Mesendoderm (in vitro differentiated cells): ENCODE data around the gene GET3.
"Not testable (repeated sequence)": the region's sequence is repeated elsewhere in the genome, so short reads cannot be mapped to it uniquely, and the experiment has no call there.

ENCODE experiments used
- DNase-seq: peaks from one replicate; pipeline ENCODE4 v3.0.0; 2013
- H2AK5ac ChIP-seq: 2 replicates; pipeline ENCODE4 v1.6.1; 2013; ENCODE audit warnings: low read length, inconsistent platforms
- H2BK120ac ChIP-seq: 2 replicates; pipeline ENCODE4 v1.6.1; 2013; ENCODE audit warnings: low read depth, mild to moderate bottlenecking, low read length, moderate library complexity, mixed read lengths
- H2BK15ac ChIP-seq: replicated peaks from 2 replicates; pipeline ENCODE4 v1.6.1; 2013; ENCODE audit warnings: low read depth, mild to moderate bottlenecking, moderate library complexity
- H2BK5ac ChIP-seq: 2 replicates; pipeline ENCODE4 v1.6.1; 2013; ENCODE audit warnings: low read length, inconsistent platforms
- H3K18ac ChIP-seq: 2 replicates; pipeline ENCODE4 v1.6.1; 2013; ENCODE audit warnings: mild to moderate bottlenecking, low read length, mixed read lengths
- H3K23ac ChIP-seq: one replicate; pipeline ENCODE4 v1.6.1; 2013; ENCODE audit warnings: low read length
- H3K27ac ChIP-seq: 2 replicates; pipeline ENCODE4 v1.5.1; 2013; ENCODE audit warnings: low read depth, mild to moderate bottlenecking, inconsistent platforms, low read length, moderate library complexity
- H3K27me3 ChIP-seq: 2 replicates; pipeline ENCODE4 v1.6.1; 2013; ENCODE audit warnings: low read length, control low read depth, mild to moderate bottlenecking, inconsistent platforms; ENCODE audit not compliant: insufficient read depth, poor library complexity
- H3K36me3 ChIP-seq: 2 replicates; pipeline ENCODE4 v1.6.1; 2013; ENCODE audit warnings: low read length, inconsistent platforms; ENCODE audit not compliant: control insufficient read depth, insufficient read depth
- H3K4ac ChIP-seq: one replicate; pipeline ENCODE4 v1.6.1; 2013; ENCODE audit warnings: low read depth, mild to moderate bottlenecking, low read length, moderate library complexity
- H3K4me1 ChIP-seq: 2 replicates; pipeline ENCODE4 v1.6.1; 2013; ENCODE audit warnings: low read depth, low read length, inconsistent platforms; ENCODE audit not compliant: control insufficient read depth
- H3K4me2 ChIP-seq: 2 replicates; pipeline ENCODE4 v1.6.1; 2013; ENCODE audit warnings: low read length
- H3K4me3 ChIP-seq: 2 replicates; pipeline ENCODE4 v1.5.1; 2013; ENCODE audit warnings: mild to moderate bottlenecking, low read length
- H3K56ac ChIP-seq: one replicate; pipeline ENCODE4 v1.6.1; 2013; ENCODE audit warnings: low read length
- H3K79me1 ChIP-seq: 2 replicates; pipeline ENCODE4 v1.6.1; 2013; ENCODE audit warnings: low read length, inconsistent platforms
- H3K79me2 ChIP-seq: 2 replicates; pipeline ENCODE4 v1.6.1; 2013; ENCODE audit warnings: mild to moderate bottlenecking, low read length; ENCODE audit not compliant: control insufficient read depth, insufficient read depth
- H3K9ac ChIP-seq: 2 replicates; pipeline ENCODE4 v1.6.1; 2013; ENCODE audit warnings: low read length, inconsistent platforms
- H4K5ac ChIP-seq: one replicate; pipeline ENCODE4 v1.6.1; 2013; ENCODE audit warnings: low read length
- H4K8ac ChIP-seq: one replicate; pipeline ENCODE4 v1.6.1; 2013; ENCODE audit warnings: low read depth, mild to moderate bottlenecking, control low read depth, low read length, moderate library complexity
- WGBS: extraction: QIAGEN DNeasy Blood & Tissue Kit; methylation state at CpG from one replicate; pipeline ENCODE4 v1.1.7; 2013; ENCODE audit warnings: low lambda C conversion rate, missing lambda C conversion rate; ENCODE audit not compliant: insufficient coverage; ENCODE audit errors: extremely low coverage; 5-methylcytosine and 5-hydroxymethylcytosine counted together

Gene GET3

DNA sequence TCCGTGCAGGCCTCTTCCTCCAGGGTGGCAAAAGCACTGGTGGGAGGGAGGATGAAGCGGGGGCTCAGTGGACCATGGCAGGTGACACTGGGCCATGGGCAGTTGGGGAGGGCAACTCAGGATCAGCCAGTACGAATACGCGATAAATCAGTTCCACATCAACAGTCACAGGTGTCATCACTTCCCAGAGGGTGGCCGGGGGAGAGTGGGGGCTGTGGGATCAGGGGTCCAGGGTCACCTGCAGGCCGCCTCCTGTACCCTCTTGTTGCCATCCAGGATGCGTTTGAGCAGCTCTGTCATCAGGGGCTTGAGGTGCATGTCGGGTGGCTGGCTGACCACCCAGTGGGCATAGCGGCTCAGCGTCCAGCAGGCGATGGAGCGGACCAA lies 31.0 kb upstream of the GET3 start:
- Histone ChIP-seq H3K4ac (no peak overlapping the region), H3K56ac (no peak overlapping the region), H3K36me3 (peaks cover 31% of the 10 kb centered on the region), H3K4me3 (no peak overlapping the region), H4K8ac (no peak overlapping the region), H3K27me3 (no peaks in the 10 kb centered on the region), H3K27ac (no peak overlapping the region), H3K4me2 (no peak overlapping the region), H3K4me1 (no peaks in the 10 kb centered on the region), H2AK5ac (no peak overlapping the region), H3K79me1 (peaks cover 4% of the 10 kb centered on the region), H2BK15ac (no peak overlapping the region), H2BK5ac (no peak overlapping the region), H3K23ac (no peak overlapping the region), H2BK120ac (no peak overlapping the region), H4K5ac (no peak overlapping the region), H3K18ac (no peak overlapping the region), H3K79me2 (no peaks in the 10 kb centered on the region), H3K9ac (no peak overlapping the region)
- DNase-seq, result no peak
- no CpG with 5 or more reads among the region's 13 CpGs for WGBS

DNA sequence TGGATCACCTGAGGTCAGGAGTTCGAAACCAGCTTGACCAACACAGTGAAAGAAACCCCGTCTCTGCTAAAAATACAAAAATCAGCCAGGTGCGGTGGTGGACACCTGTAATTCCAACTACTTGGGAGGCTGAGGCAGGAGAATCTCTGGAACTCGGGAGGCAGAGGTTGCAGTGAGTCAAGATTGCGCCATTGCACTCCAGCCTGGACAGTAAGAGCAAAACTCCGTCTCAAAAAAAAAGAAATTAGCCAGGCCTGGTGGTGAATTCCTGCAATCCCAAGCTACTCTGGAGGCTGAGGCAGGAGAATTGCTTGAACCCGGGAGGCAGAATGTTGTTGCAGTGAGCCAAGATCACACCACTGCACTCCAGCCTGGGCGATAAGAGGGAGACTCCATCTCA lies 28.7 kb upstream of the GET3 start:
- Histone ChIP-seq H3K27ac (no peak overlapping the region), H3K4ac (no peak overlapping the region), H3K4me1 (no peaks in the 10 kb centered on the region), H3K79me2 (no peaks in the 10 kb centered on the region), H3K18ac (no peak overlapping the region), H2BK15ac (no peak overlapping the region), H3K27me3 (no peaks in the 10 kb centered on the region), H4K5ac (no peak overlapping the region), H2BK5ac (no peak overlapping the region), H2AK5ac (no peak overlapping the region), H3K56ac (no peak overlapping the region), H4K8ac (no peak overlapping the region), H3K23ac (no peak overlapping the region), H3K4me2 (no peak overlapping the region), H2BK120ac (no peak overlapping the region), H3K9ac (no peak overlapping the region), H3K36me3 (peaks cover 26% of the 10 kb centered on the region), H3K79me1 (peaks cover 2% of the 10 kb centered on the region), H3K4me3 (no peak overlapping the region)
- no peak for DNase-seq
- no CpG with 5 or more reads among the region's 8 CpGs for WGBS

DNA sequence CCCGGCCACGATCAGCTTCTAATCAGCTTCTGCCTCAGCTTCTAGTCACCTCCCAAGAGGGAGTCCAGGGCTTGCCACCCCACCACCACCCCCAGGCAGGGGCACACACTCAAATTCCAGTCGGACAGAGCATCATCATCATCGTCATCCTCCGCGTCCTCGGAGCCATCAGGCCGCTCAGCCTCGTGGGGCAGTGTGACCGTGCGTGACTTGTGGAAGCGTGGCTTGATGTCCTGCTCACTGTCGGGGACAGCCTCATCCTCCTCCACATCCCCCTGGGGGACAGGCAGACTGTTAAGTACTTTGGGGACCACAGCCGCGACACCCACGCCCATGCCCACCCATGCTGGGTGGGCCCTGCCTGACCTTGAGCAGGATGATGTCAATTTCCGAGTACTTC lies 26.1 kb upstream of the GET3 start:
- H3K23ac ChIP-seq, result no peak overlapping the region
- no CpG with 5 or more reads among the region's 17 CpGs for WGBS
- peaks cover 21% of the 10 kb centered on the region for H3K36me3 ChIP-seq
- no peak overlapping the region for H2AK5ac ChIP-seq
- H2BK15ac ChIP-seq, result no peak overlapping the region
- H4K8ac ChIP-seq, result no peak overlapping the region
- no peak overlapping the region for H3K18ac ChIP-seq
- H3K27ac ChIP-seq, result no peak overlapping the region
- H3K4me2 ChIP-seq, result no peak overlapping the region
- no peaks in the 10 kb centered on the region for H3K4me1 ChIP-seq
- H3K9ac ChIP-seq, result no peak overlapping the region
- no peak overlapping the region for H2BK5ac ChIP-seq
- no peak overlapping the region for H3K56ac ChIP-seq
- DNase-seq, result no peak
- H3K4me3 ChIP-seq, result no peak overlapping the region
- peaks cover 2% of the 10 kb centered on the region for H3K79me2 ChIP-seq
- no peaks in the 10 kb centered on the region for H3K27me3 ChIP-seq
- H4K5ac ChIP-seq, result no peak overlapping the region
- H2BK120ac ChIP-seq, result no peak overlapping the region
- peaks cover 6% of the 10 kb centered on the region for H3K79me1 ChIP-seq
- H3K4ac ChIP-seq, result no peak overlapping the region

DNA sequence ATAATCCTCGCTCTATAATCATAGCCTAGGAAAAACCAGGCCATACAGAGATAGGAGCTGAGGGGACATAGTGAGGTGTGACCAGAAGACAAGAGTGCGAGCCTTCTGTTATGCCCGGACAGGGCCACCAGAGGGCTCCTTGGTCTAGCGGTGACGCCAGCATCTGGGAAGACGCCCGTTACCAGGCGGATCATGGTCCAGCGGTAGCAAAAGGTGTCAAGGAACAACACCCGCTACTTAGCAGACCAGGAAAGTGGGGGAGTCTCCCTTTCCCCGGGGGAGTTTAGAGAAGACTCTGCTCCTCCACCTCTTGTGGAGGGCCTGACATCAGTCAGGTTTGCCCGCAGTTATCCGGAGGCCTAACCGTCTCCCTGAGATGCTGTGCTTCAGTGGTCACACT lies 25.2 kb upstream of the GET3 start:
- not testable (repeated sequence) for H3K4me3 ChIP-seq, H3K79me2 ChIP-seq, H2AK5ac ChIP-seq, H3K23ac ChIP-seq, H3K4me2 ChIP-seq, H3K27ac ChIP-seq, H4K8ac ChIP-seq, H3K56ac ChIP-seq, H2BK120ac ChIP-seq, H3K4me1 ChIP-seq, H2BK15ac ChIP-seq, H3K9ac ChIP-seq, H4K5ac ChIP-seq, H3K27me3 ChIP-seq, H2BK5ac ChIP-seq, H3K18ac ChIP-seq, H3K4ac ChIP-seq, DNase-seq
- no CpG with 5 or more reads among the region's 14 CpGs for WGBS
- Histone ChIP-seq H3K36me3 (peaks cover 20% of the 10 kb centered on the region), H3K79me1 (peaks cover 10% of the 10 kb centered on the region)

DNA sequence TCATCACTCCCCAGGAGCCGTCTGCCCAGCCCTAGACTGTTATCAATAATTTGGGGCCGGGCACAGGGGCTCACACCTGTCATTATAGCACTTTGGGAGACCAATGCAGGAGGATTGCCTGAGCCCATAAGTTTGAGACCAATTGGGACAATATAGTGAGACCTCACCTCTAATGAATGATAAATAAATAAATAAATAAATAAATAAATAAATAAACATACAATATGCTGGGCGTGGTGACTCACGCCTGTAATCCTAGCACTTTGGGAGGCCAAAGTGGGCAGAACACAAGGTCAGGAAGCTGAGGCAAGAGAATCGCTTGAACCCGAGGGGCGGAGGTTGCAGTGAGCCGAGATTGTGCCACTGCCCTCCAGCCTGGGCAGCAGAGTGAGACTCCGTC lies 24.0 kb upstream of the GET3 start:
- not testable (repeated sequence) for H3K79me2 ChIP-seq, H3K4me2 ChIP-seq, H3K4me1 ChIP-seq, H2AK5ac ChIP-seq, H3K9ac ChIP-seq, H2BK5ac ChIP-seq, H4K5ac ChIP-seq, H4K8ac ChIP-seq, H3K4ac ChIP-seq, H3K18ac ChIP-seq, H2BK15ac ChIP-seq, H3K27ac ChIP-seq, H2BK120ac ChIP-seq, H3K56ac ChIP-seq, H3K4me3 ChIP-seq, H3K23ac ChIP-seq, H3K27me3 ChIP-seq, DNase-seq
- H3K79me1 ChIP-seq, result peaks cover 10% of the 10 kb centered on the region
- H3K36me3 ChIP-seq, result peaks cover 20% of the 10 kb centered on the region
- WGBS, result no CpG with 5 or more reads among the region's 9 CpGs

DNA sequence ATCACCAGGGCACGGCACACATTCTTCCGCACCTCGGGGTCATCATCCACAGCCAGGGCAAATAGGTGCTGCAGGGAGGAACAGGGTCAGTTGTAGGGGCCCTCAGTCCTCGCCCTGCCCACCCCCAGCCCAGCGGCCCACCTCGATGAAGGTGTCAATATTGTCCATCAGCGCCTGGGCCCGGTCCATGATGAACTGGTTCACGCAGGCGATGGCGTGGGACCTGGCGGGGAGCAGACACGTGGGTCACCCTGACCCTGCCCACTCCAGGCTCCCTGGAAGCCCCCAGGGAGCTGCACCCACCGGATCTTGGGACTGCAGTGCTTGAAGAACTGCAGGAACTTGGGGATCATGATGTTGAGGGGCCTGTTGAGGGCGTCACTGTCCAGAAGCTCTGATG lies 22.2 kb upstream of the GET3 start:
- Histone ChIP-seq H3K4me1 (no peaks in the 10 kb centered on the region), H3K27ac (no peak overlapping the region), H3K4me2 (no peak overlapping the region), H3K36me3 (peaks cover 22% of the 10 kb centered on the region), H2BK120ac (no peak overlapping the region), H2AK5ac (no peak overlapping the region), H3K23ac (no peak overlapping the region), H4K8ac (no peak overlapping the region), H3K79me2 (peaks cover 18% of the 10 kb centered on the region), H2BK5ac (no peak overlapping the region), H3K9ac (no peak overlapping the region), H3K79me1 (peaks cover 18% of the 10 kb centered on the region), H4K5ac (no peak overlapping the region), H3K4ac (no peak overlapping the region), H3K18ac (no peak overlapping the region), H2BK15ac (no peak overlapping the region), H3K27me3 (no peaks in the 10 kb centered on the region), H3K56ac (no peak overlapping the region), H3K4me3 (no peak overlapping the region)
- DNase-seq, result no peak
- WGBS, result no CpG with 5 or more reads among the region's 15 CpGs
